SU-DHL-6 (cell line): ENCODE results near the gene ADGRE3.

Experiments used
- CTCF ChIP-seq: fragments of 200-600 bp; sonication (generic); IDR thresholded peaks from one replicate; pipeline ENCODE4 v1.5.1; 2017; ENCODE audit warnings: antibody characterized with exemption, mild to moderate bottlenecking, low read length, moderate library complexity; ENCODE audit not compliant: insufficient read depth, poor library complexity, severe bottlenecking
- EZH2phosphoT487 ChIP-seq: fragments of 200-600 bp; sonication (generic), shearing (Covaris generic); conservative IDR thresholded peaks from 2 replicates; pipeline ENCODE4 v1.6.1; 2018; ENCODE audit warnings: mild to moderate bottlenecking, antibody characterized with exemption, low read length, moderate library complexity, mixed read lengths

DNA sequence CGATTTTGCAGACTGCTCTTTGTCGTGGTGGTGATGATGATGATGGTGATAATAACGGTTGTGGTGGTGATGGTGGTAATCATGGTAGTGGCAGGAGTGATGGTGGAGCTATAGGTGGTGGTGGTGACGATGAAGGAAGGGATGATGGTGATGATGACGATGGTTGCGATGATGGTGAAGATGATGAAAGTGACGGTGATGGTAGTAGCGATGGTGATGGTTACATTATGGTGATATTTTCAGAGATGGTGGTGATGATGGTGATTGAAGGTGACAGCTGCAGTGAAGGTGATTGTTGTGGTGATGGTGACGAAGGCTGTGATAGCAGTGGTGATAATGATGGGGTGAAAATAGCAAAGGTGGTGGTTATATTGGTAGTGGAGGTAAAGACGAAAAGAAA, 2.1 kb upstream of the ADGRE3 start:
- TF ChIP-seq EZH2phosphoT487 (no peak), CTCF (no peak)
